ENCODE measurements around the gene C11orf21.

GRCh38 chr11:2313051-2313951 is 11.6 kb upstream of the C11orf21 start:
- TF ChIP-seq CTCF (conservative IDR thresholded peaks at IDR 0.05; ENCODE audit: low read length), result no peak
- TF ChIP-seq EZH2phosphoT487 (IDR thresholded peaks at IDR 0.05; ENCODE audit: borderline replicate concordance), result no peak
